HepG2 (cell line): ENCODE data around the gene CASP6. TPM values are rescaled to one million over a fixed set of nuclear protein-coding genes. Genes with fewer than 3 reads are reported as not detected.

Experiments
- AGO2 ChIP-seq: fragments of 200-400 bp; formaldehyde crosslinking; optimal IDR thresholded peaks from 2 replicates; pipeline ENCODE3; 2017; ENCODE audit warnings: mild to moderate bottlenecking, low read depth, low read length, moderate library complexity
- ARNTL ChIP-seq: sonication (generic); formaldehyde crosslinking; IDR thresholded peaks from 2 replicates; pipeline ENCODE4 v1.4.0; 2020; ENCODE audit warnings: mild to moderate bottlenecking, missing genetic modification reagents
- BHLHE40 ChIP-seq: IDR thresholded peaks from 2 replicates; pipeline ENCODE4 v1.6.1; 2011; ENCODE audit warnings: low read length, improper control_type of control experiment
- FOXO4 ChIP-seq: sonication (generic); formaldehyde crosslinking; conservative IDR thresholded peaks from 2 replicates; pipeline ENCODE4 v1.8.1; 2023; ENCODE audit warnings: missing genetic modification reagents
- HES4 ChIP-seq: sonication (generic); formaldehyde crosslinking; IDR thresholded peaks from 2 replicates; pipeline ENCODE4 v1.9.0; 2021; ENCODE audit warnings: mild to moderate bottlenecking, missing genetic modification reagents, borderline replicate concordance
- HOXA7 ChIP-seq: sonication (generic); formaldehyde crosslinking; IDR thresholded peaks from 2 replicates; pipeline ENCODE4 v1.8.1; 2022; ENCODE audit warnings: mild to moderate bottlenecking, missing genetic modification reagents, moderate library complexity
- KLF13 ChIP-seq: sonication (generic); formaldehyde crosslinking; IDR thresholded peaks from 2 replicates; pipeline ENCODE4 v1.4.0; 2020; ENCODE audit warnings: mild to moderate bottlenecking, missing genetic modification reagents
- MIXL1 ChIP-seq: IDR thresholded peaks from 2 replicates; pipeline ENCODE4 v1.6.1; 2016
- POLR2AphosphoS2 ChIP-seq: IDR thresholded peaks from 2 replicates; pipeline ENCODE4 v1.6.1; 2011; ENCODE audit warnings: low read depth, low read length, improper control_type of control experiment
- REL ChIP-seq: sonication (generic); formaldehyde crosslinking; conservative IDR thresholded peaks from 2 replicates; pipeline ENCODE4 v1.8.0; 2022; ENCODE audit warnings: mild to moderate bottlenecking, missing genetic modification reagents, moderate library complexity
- RFXANK ChIP-seq: IDR thresholded peaks from 2 replicates; pipeline ENCODE4 v1.6.1; 2016
- SIX1 ChIP-seq: sonication (generic); formaldehyde crosslinking; IDR thresholded peaks from 2 replicates; pipeline ENCODE4 v1.4.0; 2020; ENCODE audit warnings: missing genetic modification reagents, borderline replicate concordance
- SKI ChIP-seq: fragments of 450-650 bp; IDR thresholded peaks from one replicate; pipeline ENCODE4 v1.6.1; 2018; ENCODE audit warnings: mild to moderate bottlenecking; ENCODE audit not compliant: partially characterized antibody
- SOX5 ChIP-seq: IDR thresholded peaks from 2 replicates; pipeline ENCODE4 v1.6.1; 2016; ENCODE audit warnings: borderline replicate concordance
- SP2 ChIP-seq: sonication (generic); formaldehyde crosslinking; IDR thresholded peaks from 2 replicates; pipeline ENCODE4 v1.5.1; 2020; ENCODE audit warnings: mild to moderate bottlenecking, missing genetic modification reagents
- SRSF1 ChIP-seq: fragments of 200-400 bp; formaldehyde crosslinking; optimal IDR thresholded peaks from 2 replicates; pipeline ENCODE3; 2017; ENCODE audit warnings: mild to moderate bottlenecking, low read depth, low read length, moderate library complexity
- TFDP2 ChIP-seq: sonication (generic); formaldehyde crosslinking; IDR thresholded peaks from 2 replicates; pipeline ENCODE4 v1.4.0; 2020; ENCODE audit warnings: missing genetic modification reagents
- TOE1 ChIP-seq: sonication (generic); formaldehyde crosslinking; IDR thresholded peaks from 2 replicates; pipeline ENCODE4 v1.4.0; 2020; ENCODE audit warnings: mild to moderate bottlenecking, missing genetic modification reagents
- ZBTB8A ChIP-seq: sonication (generic); formaldehyde crosslinking; IDR thresholded peaks from 2 replicates; pipeline ENCODE4 v1.4.0; 2020; ENCODE audit warnings: mild to moderate bottlenecking, low read depth, missing genetic modification reagents, borderline replicate concordance
- ZNF138 ChIP-seq: sonication (generic); formaldehyde crosslinking; IDR thresholded peaks from 2 replicates; pipeline ENCODE4 v1.5.0; 2020; ENCODE audit warnings: mild to moderate bottlenecking, low read depth, missing genetic modification reagents
- ZNF232 ChIP-seq: sonication (generic); formaldehyde crosslinking; IDR thresholded peaks from 2 replicates; pipeline ENCODE4 v1.4.0; 2020; ENCODE audit warnings: missing genetic modification reagents, borderline replicate concordance
- ZNF274 ChIP-seq: sonication (generic); formaldehyde crosslinking; IDR thresholded peaks from 2 replicates; pipeline ENCODE4 v1.5.1; 2020; ENCODE audit warnings: mild to moderate bottlenecking, missing genetic modification reagents
- ZNF33A ChIP-seq: sonication (generic); formaldehyde crosslinking; IDR thresholded peaks from 2 replicates; pipeline ENCODE4 v1.5.1; 2020; ENCODE audit warnings: missing genetic modification reagents, mild to moderate bottlenecking, moderate library complexity, borderline replicate concordance
- ZNF34 ChIP-seq: sonication (generic); formaldehyde crosslinking; IDR thresholded peaks from 2 replicates; pipeline ENCODE4 v1.4.0; 2020; ENCODE audit warnings: mild to moderate bottlenecking, missing genetic modification reagents, borderline replicate concordance
- ZNF510 ChIP-seq: sonication (generic); formaldehyde crosslinking; IDR thresholded peaks from 2 replicates; pipeline ENCODE4 v1.4.0; 2020; ENCODE audit warnings: low read depth, mild to moderate bottlenecking, missing genetic modification reagents
- ZNF605 ChIP-seq: sonication (generic); formaldehyde crosslinking; IDR thresholded peaks from 2 replicates; pipeline ENCODE4 v1.8.0; 2022; ENCODE audit warnings: mild to moderate bottlenecking, missing genetic modification reagents
- ZNF614 ChIP-seq: IDR thresholded peaks from 2 replicates; pipeline ENCODE4 v1.6.1; 2018; ENCODE audit warnings: missing biosample characterization, missing genetic modification reagents, inconsistent platforms, borderline replicate concordance
- ZNF713 ChIP-seq: sonication (generic); formaldehyde crosslinking; IDR thresholded peaks from 2 replicates; pipeline ENCODE4 v1.4.0; 2020; ENCODE audit warnings: mild to moderate bottlenecking, missing genetic modification reagents
- ZNF766 ChIP-seq: sonication (generic); formaldehyde crosslinking; IDR thresholded peaks from 2 replicates; pipeline ENCODE4 v1.5.0; 2020; ENCODE audit warnings: missing genetic modification reagents, borderline replicate concordance
- ZNF816 ChIP-seq: sonication (generic); formaldehyde crosslinking; IDR thresholded peaks from 2 replicates; pipeline ENCODE4 v1.8.0; 2022; ENCODE audit warnings: missing genetic modification reagents, mild to moderate bottlenecking, borderline replicate concordance
- polyA plus RNA-seq, 8 experiments: library from polyadenylated mRNA; depleted of rRNA in 3 of 8; stranded (reverse) in 7 of 8; unstranded in 1 of 8; fragments of >200 nt; fragmentation: Illumina TruSeq in 4 of 8; extraction: Trizol in 4 of 8; gene quantifications; 2 replicates each; pipeline versions ENCODE4 v1.2.1 to v1.2.3, GENCODE V29; 2011 to 2016; ENCODE audit warnings: low read depth in 4 of 8, missing spikeins in 1 of 8, mixed read lengths in 1 of 8; ENCODE audit not compliant: insufficient read depth in 1 of 8
- total RNA-seq, 5 experiments: library from RNA; depleted of rRNA; stranded (reverse); fragments of >200 nt; fragmentation: Illumina TruSeq; extraction: Trizol; gene quantifications; 2 replicates each; pipeline ENCODE4 v1.2.3, GENCODE V29; 2016; ENCODE audit warnings: low read depth in 1 of 5

Gene CASP6
- total and polyA plus RNA-seq, 2 of the 13 experiments (the other 11 are each of a cell fraction or from before 2014, with no cell fraction given), result 19.7 to 34.6 TPM

GRCh38 chr4:109729718-109730618 is 26.7 kb upstream of the CASP6 start, which contains the start of gene PLA2G12A (continued):
- TF ChIP-seq ZBTB8A (CRISPR knock-in tag), result no peak
- no peak for TF ChIP-seq SP2 (CRISPR knock-in tag)
- no peak for TF ChIP-seq SOX5 (CRISPR knock-in tag)
- no peak for TF ChIP-seq ZNF713 (CRISPR knock-in tag)
- TF ChIP-seq SKI, result no peak
- peak; percentile 17; the same call in 1 of the 2 replicates for TF ChIP-seq KLF13
- 0 out of 2 replicates have a peak, but pooled peaks have one; percentile 71 for TF ChIP-seq ZNF232
- TF ChIP-seq ZNF816 (CRISPR knock-in tag), result peak; percentile 45; the same call in 1 of the 2 replicates
- no peak for TF ChIP-seq ZNF766 (CRISPR knock-in tag)
- peak; percentile 83; the same call in 1 of the 2 replicates for TF ChIP-seq HES4 (CRISPR knock-in tag)
- TF ChIP-seq MIXL1, result no peak
- TF ChIP-seq TOE1 (CRISPR knock-in tag), result no peak
- no peak for TF ChIP-seq ZNF510 (CRISPR knock-in tag)
- TF ChIP-seq TFDP2 (CRISPR knock-in tag), result peak; percentile 36; the same call in 1 of the 2 replicates
- no peak for TF ChIP-seq SIX1 (CRISPR knock-in tag)
- no peak for TF ChIP-seq RFXANK
- no peak; the same call in 1 of the 2 replicates for TF ChIP-seq REL (CRISPR knock-in tag)
- no peak for TF ChIP-seq FOXO4 (CRISPR knock-in tag)
- TF ChIP-seq ARNTL (CRISPR knock-in tag), result no peak
- no peak for TF ChIP-seq ZNF33A (CRISPR knock-in tag)
- TF ChIP-seq AGO2, result peak; percentile 97
- no peak for TF ChIP-seq SRSF1
- TF ChIP-seq HOXA7 (CRISPR knock-in tag), result no peak
- no peak for TF ChIP-seq BHLHE40
- no peak for TF ChIP-seq ZNF605 (CRISPR knock-in tag)
- TF ChIP-seq ZNF34 (CRISPR knock-in tag), result 0 out of 2 replicates have a peak, but pooled peaks have one; percentile 25
- TF ChIP-seq ZNF614, result no peak
- no peak for TF ChIP-seq ZNF138 (CRISPR knock-in tag)
- TF ChIP-seq ZNF274 (CRISPR knock-in tag), result 0 out of 2 replicates have a peak, but pooled peaks have one; percentile 25
- TF ChIP-seq POLR2AphosphoS2, result no peak
